ENCODE data around the gene SUPT5H.

GRCh38 chr19:39420769-39421168 lies 24.6 kb upstream of the SUPT5H start:
- TF ChIP-seq CTCF (IDR thresholded peaks at IDR 0.05) = no peak
- no peak for TF ChIP-seq POLR2A (IDR thresholded peaks at IDR 0.05)
- no peak for TF ChIP-seq POLR2AphosphoS5 (IDR thresholded peaks at IDR 0.05)

All from prostate gland (tissue), 2 donors.